Measurements from ENCODE around the gene RAB3C.

GRCh38 chr5:58718269-58718978 is 135.5 kb downstream of the RAB3C start:
- TF ChIP-seq CTCF (conservative IDR thresholded peaks at IDR 0.05 in 1 of 2, IDR thresholded peaks at IDR 0.05 in 1 of 2; ENCODE audit: low read depth in 1 of 2, low read length in 2 of 2) (no peak), EZH2 (IDR thresholded peaks at IDR 0.05; ENCODE audit: low read length, missing control alignments) (no peak)
